Stimulated activated CD4-positive, alpha-beta T cell treated with anti-CD3 and anti-CD28 coated beads, Interleukin-15, amount 100 ng/mL, for 24 hours (primary cell): Measurements from ENCODE around the gene USP9Y.

Experiments
- DNase-seq: peaks from one replicate; pipeline ENCODE4 v3.0.0-alpha.2; 2020

The USP9Y gene

GRCh38 chrY:12808046-12808445, 107.0 kb downstream of the USP9Y start:
- no peak for DNase-seq

GRCh38 chrY:12809034-12809433, 108.0 kb downstream of the USP9Y start:
- no peak for DNase-seq

- DNase-seq = no peak
These were observed 122.4 kb downstream of the USP9Y start for GRCh38 chrY:12823408-12823807.

GRCh38 chrY:12826791-12827190, 125.8 kb downstream of the USP9Y start:
- no peak for DNase-seq

GRCh38 chrY:12833284-12833683, 132.3 kb downstream of the USP9Y start:
- no peak for DNase-seq

GRCh38 chrY:12837550-12837949, 136.5 kb downstream of the USP9Y start:
- DNase-seq = no peak

- DNase-seq = no peak
These were observed 140.3 kb downstream of the USP9Y start for GRCh38 chrY:12841368-12841767.

GRCh38 chrY:12846793-12847192, 145.8 kb downstream of the USP9Y start:
- DNase-seq = no peak

GRCh38 chrY:12855791-12856275, 154.8 kb downstream of the USP9Y start:
- DNase-seq = no peak

GRCh38 chrY:12867960-12868359, 166.9 kb downstream of the USP9Y start:
- DNase-seq = no peak

- DNase-seq = no peak
These were observed 195.9 kb downstream of the USP9Y start for GRCh38 chrY:12896973-12897372.

- no peak for DNase-seq
These were observed 197.6 kb downstream of the USP9Y start for GRCh38 chrY:12898604-12899003.

- DNase-seq = peak; percentile 87
These were observed 203.8 kb downstream of the USP9Y start, which contains the start of gene DDX3Y for GRCh38 chrY:12904618-12905516. TSS of gene DDX3Y (plus strand) at chrY:12904868. CDS start at chrY:12904937, 69 bp downstream.

- peak; percentile 79 for DNase-seq
These were observed 204.5 kb downstream of the USP9Y start for GRCh38 chrY:12905517-12905872.

GRCh38 chrY:12905895-12906294, 204.9 kb downstream of the USP9Y start:
- DNase-seq = peak; percentile 9
